HG03064 (cell line): Measurements from ENCODE around the gene EFCAB11.

Source experiments
- ATAC-seq: cut with Tn5 transposase; IDR thresholded peaks from one replicate; pipeline ENCODE4 v1.9.1; 2021; ENCODE audit warnings: low read depth; ENCODE audit not compliant: unreplicated experiment

The EFCAB11 gene

GRCh38 chr14:89954070-89955021, at the start of gene EFCAB11:
EFCAB11 (minus strand) TSS chr14:89954730; CDS start chr14:89954660, 70 bp downstream.
- peak; percentile 78 for ATAC-seq

GRCh38 chr14:90003526-90004307, 49.2 kb upstream of the EFCAB11 start:
- no peak for ATAC-seq

- no peak for ATAC-seq
Observed at GRCh38 chr14:90000935-90001334, 46.4 kb upstream of the EFCAB11 start.

GRCh38 chr14:89996963-89997362, 42.4 kb upstream of the EFCAB11 start:
- no peak for ATAC-seq

- ATAC-seq = no peak
Observed at GRCh38 chr14:89992273-89992672, 37.7 kb upstream of the EFCAB11 start.

- no peak for ATAC-seq
Observed at GRCh38 chr14:89990623-89991275, 36.2 kb upstream of the EFCAB11 start.

- no peak for ATAC-seq
Observed at GRCh38 chr14:89990218-89990617, 35.7 kb upstream of the EFCAB11 start.

- ATAC-seq = no peak
Observed at GRCh38 chr14:89988787-89989186, 34.3 kb upstream of the EFCAB11 start.

- no peak for ATAC-seq
Observed at GRCh38 chr14:89987161-89987475, 32.6 kb upstream of the EFCAB11 start.

GRCh38 chr14:89986462-89987160, 32.1 kb upstream of the EFCAB11 start:
- no peak for ATAC-seq

GRCh38 chr14:89983375-89983774, 28.8 kb upstream of the EFCAB11 start:
- no peak for ATAC-seq

GRCh38 chr14:89978656-89979055, 24.1 kb upstream of the EFCAB11 start:
- ATAC-seq = no peak

GRCh38 chr14:89977668-89978067, 23.1 kb upstream of the EFCAB11 start:
- no peak for ATAC-seq

- peak; percentile 69 for ATAC-seq
Observed at GRCh38 chr14:89973234-89973823, 18.8 kb upstream of the EFCAB11 start.

- ATAC-seq = no peak
Observed at GRCh38 chr14:89965839-89966238, 11.3 kb upstream of the EFCAB11 start.

- no peak for ATAC-seq
Observed at GRCh38 chr14:89963288-89963978, 8.9 kb upstream of the EFCAB11 start.

GRCh38 chr14:89960914-89961313, 6.4 kb upstream of the EFCAB11 start:
- ATAC-seq = no peak

- no peak for ATAC-seq
Observed at GRCh38 chr14:89959853-89960445, 5.4 kb upstream of the EFCAB11 start.

- no peak for ATAC-seq
Observed at GRCh38 chr14:89958966-89959365, 4.4 kb upstream of the EFCAB11 start.
